Urinary bladder (tissue), 4 donors: ENCODE measurements around the gene HYAL3. TPM values are rescaled to one million over a fixed set of nuclear protein-coding genes. Genes with fewer than 3 reads are reported as not detected.
"Not testable (repeated sequence)": the region's sequence is repeated elsewhere in the genome, so short reads cannot be mapped to it uniquely, and the experiment has no call there.

Source experiments
- DNase-seq: peaks from one replicate; pipeline ENCODE4 v3.0.0-alpha.2; 2015; ENCODE audit errors: extremely low spot score
- H3K27ac ChIP-seq: one replicate; pipeline ENCODE4 v1.5.1; 2013; ENCODE audit warnings: low read depth, mild to moderate bottlenecking, moderate library complexity
- H3K36me3 ChIP-seq: one replicate; pipeline ENCODE4 v1.6.1; 2013; ENCODE audit warnings: mild to moderate bottlenecking, moderate library complexity; ENCODE audit not compliant: insufficient read depth
- H3K4me1 ChIP-seq: one replicate; pipeline ENCODE4 v1.6.1; 2013; ENCODE audit warnings: mild to moderate bottlenecking, moderate library complexity; ENCODE audit not compliant: insufficient read depth
- H3K4me3 ChIP-seq: one replicate; pipeline ENCODE4 v1.5.1; 2013; ENCODE audit warnings: low read depth, low read length
- WGBS: extraction: QIAGEN DNeasy Blood & Tissue Kit; methylation state at CpG from one replicate; pipeline ENCODE4 v1.1.7; 2013; 5-methylcytosine and 5-hydroxymethylcytosine counted together
- polyA plus RNA-seq: library from polyadenylated mRNA; stranded (reverse); fragments of 200-250 nt; gene quantifications from one replicate; pipeline ENCODE4 v1.2.3, GENCODE V29; 2013
- total RNA-seq: library from RNA; depleted of rRNA; stranded (reverse); fragments of >200 nt; gene quantifications from one replicate; pipeline ENCODE4 v1.2.3, GENCODE V29; 2014
- donor health status: healthy with polysubstance abuse.
- donor health status: healthy.

HYAL3 gene
- total and polyA plus RNA-seq, 2 donors: 2.9 to 3.0 TPM

- H3K4me1 ChIP-seq: no peaks in the 10 kb centered on the region
- DNase-seq: no peak
- no peak overlapping the region for H3K27ac ChIP-seq
- no peak overlapping the region for H3K4me3 ChIP-seq
- 83% methylated on average over 8 of the region's 8 CpGs for WGBS
- H3K36me3 ChIP-seq: no peaks in the 10 kb centered on the region
Observed at GRCh38 chr3:50295553-50296431, 3.4 kb downstream of the HYAL3 start.

GRCh38 chr3:50294492-50295403 lies 4.5 kb downstream of the HYAL3 start:
- DNase-seq: no peak
- Histone ChIP-seq H3K4me1 (no peaks in the 10 kb centered on the region), H3K36me3 (no peaks in the 10 kb centered on the region), H3K27ac (no peak overlapping the region), H3K4me3 (no peak overlapping the region)
- 89% methylated on average over 22 of the region's 22 CpGs for WGBS

- no peak overlapping the region for H3K27ac ChIP-seq
- H3K4me3 ChIP-seq: no peak overlapping the region
- WGBS: 88% methylated on average over 4 of the region's 4 CpGs
- DNase-seq: no peak
- no peaks in the 10 kb centered on the region for H3K36me3 ChIP-seq
- no peaks in the 10 kb centered on the region for H3K4me1 ChIP-seq
Observed at GRCh38 chr3:50294089-50294488, 5.1 kb downstream of the HYAL3 start.

GRCh38 chr3:50293079-50293801 lies 6.0 kb downstream of the HYAL3 start:
- 74% methylated on average over 12 of the region's 12 CpGs for WGBS
- Histone ChIP-seq H3K27ac (no peak overlapping the region), H3K36me3 (no peaks in the 10 kb centered on the region), H3K4me1 (no peaks in the 10 kb centered on the region), H3K4me3 (no peak overlapping the region)
- no peak for DNase-seq

GRCh38 chr3:50292159-50293078 lies 6.8 kb downstream of the HYAL3 start, which contains the start of gene IFRD2:
TSS of gene IFRD2 (minus strand) at chr3:50292429. CDS start at chr3:50292274, 155 bp downstream.
- peak within 1 kb of the TSS; percentile 87 for H3K4me3 ChIP-seq
- WGBS: 1% methylated on average over 67 of the region's 67 CpGs

GRCh38 chr3:50290161-50290641 lies 9.0 kb downstream of the HYAL3 start:
- no peaks in the 10 kb centered on the region for H3K4me1 ChIP-seq
- no peak for DNase-seq
- WGBS: 94% methylated on average over 16 of the region's 16 CpGs

More at GRCh38 chr3:50292159-50293078, 6.8 kb downstream of the HYAL3 start, which contains the start of gene IFRD2:
- Histone ChIP-seq H3K4me1 (no peaks in the 10 kb centered on the region), H3K36me3 (no peaks in the 10 kb centered on the region), H3K27ac (no peak within 1 kb of the TSS)
- peak; percentile 92 for DNase-seq

GRCh38 chr3:50289130-50289529 lies 10.1 kb downstream of the HYAL3 start:
- H3K4me1 ChIP-seq: no peaks in the 10 kb centered on the region
- H3K36me3 ChIP-seq: no peaks in the 10 kb centered on the region
- DNase-seq: no peak
- WGBS: 92% methylated on average over 6 of the region's 6 CpGs
- no peak overlapping the region for H3K27ac ChIP-seq
- no peak overlapping the region for H3K4me3 ChIP-seq

More at GRCh38 chr3:50290161-50290641, 9.0 kb downstream of the HYAL3 start:
- H3K36me3 ChIP-seq: no peaks in the 10 kb centered on the region
- H3K27ac ChIP-seq: no peak overlapping the region
- H3K4me3 ChIP-seq: no peak overlapping the region

GRCh38 chr3:50288387-50289007 lies 10.7 kb downstream of the HYAL3 start:
- no peaks in the 10 kb centered on the region for H3K4me1 ChIP-seq
- no peak overlapping the region for H3K27ac ChIP-seq
- no peak for DNase-seq
- H3K36me3 ChIP-seq: no peaks in the 10 kb centered on the region
- 95% methylated on average over 23 of the region's 23 CpGs for WGBS
- H3K4me3 ChIP-seq: no peak overlapping the region

GRCh38 chr3:50287262-50287661 lies 11.9 kb downstream of the HYAL3 start:
- no peaks in the 10 kb centered on the region for H3K4me1 ChIP-seq
- no peaks in the 10 kb centered on the region for H3K36me3 ChIP-seq
- DNase-seq: no peak
- no peak overlapping the region for H3K27ac ChIP-seq
- WGBS: 90% methylated on average over 1 of the region's 1 CpG
- no peak overlapping the region for H3K4me3 ChIP-seq

- H3K27ac ChIP-seq: no peak overlapping the region
- H3K4me1 ChIP-seq: no peaks in the 10 kb centered on the region
- H3K36me3 ChIP-seq: no peaks in the 10 kb centered on the region
- H3K4me3 ChIP-seq: no peak overlapping the region
- DNase-seq: no peak
- 88% methylated on average over 28 of the region's 28 CpGs for WGBS
Observed at GRCh38 chr3:50286322-50287227, 12.6 kb downstream of the HYAL3 start.

- not testable (repeated sequence) for H3K4me3 ChIP-seq, DNase-seq
- WGBS: 82% methylated on average over 6 of the region's 6 CpGs
Observed at GRCh38 chr3:50284121-50284520, 15.1 kb downstream of the HYAL3 start.

More at GRCh38 chr3:50284121-50284520, 15.1 kb downstream of the HYAL3 start:
- H3K36me3 ChIP-seq, H3K27ac ChIP-seq, H3K4me1 ChIP-seq: not testable (repeated sequence)
